Karpas-422 (cell line): ENCODE measurements around the gene OR10A2. TPM values are rescaled to one million over a fixed set of nuclear protein-coding genes. Genes with fewer than 3 reads are reported as not detected.
"Not testable (repeated sequence)": the region's sequence is repeated elsewhere in the genome, so short reads cannot be mapped to it uniquely, and the experiment has no call there.

Experiments used
- DNase-seq: peaks from one replicate; pipeline ENCODE4 v3.0.0-alpha.2; 2015
- H2AFZ ChIP-seq: fragments of 200-600 bp; sonication (generic); 2 replicates; pipeline ENCODE4 v1.6.1; 2014; ENCODE audit warnings: antibody characterized with exemption, low read length, mixed read lengths
- H3K27ac ChIP-seq: fragments of 200-600 bp; sonication (generic); 2 replicates; pipeline ENCODE4 v1.5.1; 2014; ENCODE audit warnings: mild to moderate bottlenecking, low read length, moderate library complexity
- H3K27me3 ChIP-seq: fragments of 200-600 bp; sonication (generic); 2 replicates; pipeline ENCODE4 v1.6.1; 2014; ENCODE audit warnings: low read length, mixed read lengths
- H3K36me3 ChIP-seq: fragments of 200-600 bp; sonication (generic); 2 replicates; pipeline ENCODE4 v1.6.1; 2014; ENCODE audit warnings: low read length, mixed read lengths; ENCODE audit not compliant: insufficient read depth
- H3K4me1 ChIP-seq: fragments of 200-600 bp; sonication (generic); 2 replicates; pipeline ENCODE4 v1.6.1; 2014; ENCODE audit warnings: mild to moderate bottlenecking, low read length, mixed read lengths
- H3K4me2 ChIP-seq: fragments of 200-600 bp; sonication (generic); 2 replicates; pipeline ENCODE4 v1.6.1; 2014; ENCODE audit warnings: low read length, low read depth, mild to moderate bottlenecking; ENCODE audit not compliant: poor library complexity, severe bottlenecking
- H3K4me3 ChIP-seq: fragments of 200-600 bp; sonication (generic); 2 replicates; pipeline ENCODE4 v1.5.1; 2014; ENCODE audit warnings: mild to moderate bottlenecking, antibody characterized with exemption, low read length, mixed read lengths
- H3K79me2 ChIP-seq: fragments of 200-600 bp; sonication (generic); 2 replicates; pipeline ENCODE4 v1.6.1; 2014; ENCODE audit warnings: mild to moderate bottlenecking, low read length, mixed read lengths
- H3K9ac ChIP-seq: fragments of 200-600 bp; sonication (generic); 2 replicates; pipeline ENCODE4 v1.6.0; 2014; ENCODE audit warnings: low read length
- H3K9me2 ChIP-seq: fragments of 200-600 bp; sonication (generic), shearing (Covaris generic); replicated peaks from 2 replicates; pipeline ENCODE4 v1.6.0; 2014; ENCODE audit warnings: mild to moderate bottlenecking, low read length, moderate library complexity; ENCODE audit not compliant: insufficient read depth
- H3K9me3 ChIP-seq: fragments of 300-700, 200-600 bp; sonication (generic); 2 replicates; pipeline ENCODE4 v1.6.1; 2014; ENCODE audit warnings: low read length, mixed read lengths
- H4K20me1 ChIP-seq: fragments of 200-600 bp; sonication (generic); 2 replicates; pipeline ENCODE4 v1.6.1; 2014; ENCODE audit warnings: mild to moderate bottlenecking, antibody characterized with exemption, low read length, low read depth; ENCODE audit not compliant: insufficient read depth
- total RNA-seq: library from RNA; depleted of rRNA; stranded (reverse); fragments of >200 nt; shearing (Covaris generic); gene quantifications from 2 replicates; pipeline ENCODE4 v1.2.3, GENCODE V29; 2014; ENCODE audit warnings: low replicate concordance

OR10A2 gene
- total RNA-seq, 1 experiment from 2014 or later, result not detected

- Histone ChIP-seq H3K4me2 (no peak overlapping the region), H3K9me3 (no peaks in the 10 kb centered on the region), H3K27me3 (no peaks in the 10 kb centered on the region), H2AFZ (no peak overlapping the region), H3K4me3 (no peak overlapping the region), H3K79me2 (no peaks in the 10 kb centered on the region), H4K20me1 (no peaks in the 10 kb centered on the region), H3K4me1 (no peaks in the 10 kb centered on the region), H3K36me3 (no peaks in the 10 kb centered on the region), H3K9ac (no peak overlapping the region), H3K9me2 (no peaks in the 10 kb centered on the region), H3K27ac (no peak overlapping the region)
- DNase-seq, result no peak
Observed at GRCh38 chr11:6856871-6857270, 6.0 kb upstream of the OR10A2 start.

- Histone ChIP-seq H3K27ac (no peak overlapping the region), H4K20me1 (no peaks in the 10 kb centered on the region), H3K4me1 (no peaks in the 10 kb centered on the region), H3K4me3 (no peak overlapping the region), H3K9me3 (no peaks in the 10 kb centered on the region), H3K27me3 (no peaks in the 10 kb centered on the region), H3K36me3 (no peaks in the 10 kb centered on the region), H3K79me2 (no peaks in the 10 kb centered on the region), H3K9me2 (no peaks in the 10 kb centered on the region), H3K4me2 (no peak overlapping the region), H3K9ac (no peak overlapping the region), H2AFZ (no peak overlapping the region)
- DNase-seq, result no peak
Observed at GRCh38 chr11:6864438-6864837, 1.6 kb downstream of the OR10A2 start.

- Histone ChIP-seq H3K27ac (no peak overlapping the region), H3K4me1 (no peaks in the 10 kb centered on the region; the same call in 1 of the 2 replicates), H3K27me3 (no peaks in the 10 kb centered on the region), H2AFZ (no peak overlapping the region), H3K79me2 (no peaks in the 10 kb centered on the region), H3K4me2 (no peak overlapping the region), H3K9me3 (no peaks in the 10 kb centered on the region), H3K9ac (no peak overlapping the region), H3K36me3 (no peaks in the 10 kb centered on the region), H3K4me3 (no peak overlapping the region), H3K9me2 (no peaks in the 10 kb centered on the region), H4K20me1 (no peaks in the 10 kb centered on the region)
- DNase-seq, result no peak
Observed at GRCh38 chr11:6871278-6871677, 8.4 kb downstream of the OR10A2 start.

DNA sequence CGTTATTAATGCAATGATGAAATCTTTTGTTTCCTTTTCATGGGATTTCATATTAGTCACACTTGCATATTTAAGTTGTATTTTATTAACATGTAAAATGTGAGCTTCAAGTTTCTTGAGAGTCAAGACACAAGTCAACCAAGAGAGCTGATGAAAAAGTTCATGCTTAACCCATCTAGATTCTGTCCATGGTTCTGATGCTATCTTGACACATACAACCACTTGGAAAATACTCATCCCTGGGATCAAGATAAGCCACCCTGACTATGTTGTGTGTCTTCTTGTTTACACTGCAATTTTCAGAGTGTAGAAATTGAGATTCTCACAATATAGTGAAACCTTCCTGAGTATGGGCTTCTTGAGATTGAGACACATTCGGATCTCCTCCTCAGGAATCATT is 12.9 kb downstream of the OR10A2 start:
- H3K27ac ChIP-seq, result no peak overlapping the region
- H3K36me3 ChIP-seq, result no peaks in the 10 kb centered on the region
- no peaks in the 10 kb centered on the region for H4K20me1 ChIP-seq
- H3K4me2 ChIP-seq, result no peak overlapping the region
- H3K4me1 ChIP-seq, result no peaks in the 10 kb centered on the region; the same call in 1 of the 2 replicates
- no peak overlapping the region for H3K4me3 ChIP-seq
- H3K79me2 ChIP-seq, result no peaks in the 10 kb centered on the region
- DNase-seq, result no peak
- no peaks in the 10 kb centered on the region for H3K27me3 ChIP-seq
- no peak overlapping the region for H3K9ac ChIP-seq
- no peaks in the 10 kb centered on the region for H3K9me3 ChIP-seq
- no peaks in the 10 kb centered on the region for H3K9me2 ChIP-seq
- no peak overlapping the region for H2AFZ ChIP-seq

DNA sequence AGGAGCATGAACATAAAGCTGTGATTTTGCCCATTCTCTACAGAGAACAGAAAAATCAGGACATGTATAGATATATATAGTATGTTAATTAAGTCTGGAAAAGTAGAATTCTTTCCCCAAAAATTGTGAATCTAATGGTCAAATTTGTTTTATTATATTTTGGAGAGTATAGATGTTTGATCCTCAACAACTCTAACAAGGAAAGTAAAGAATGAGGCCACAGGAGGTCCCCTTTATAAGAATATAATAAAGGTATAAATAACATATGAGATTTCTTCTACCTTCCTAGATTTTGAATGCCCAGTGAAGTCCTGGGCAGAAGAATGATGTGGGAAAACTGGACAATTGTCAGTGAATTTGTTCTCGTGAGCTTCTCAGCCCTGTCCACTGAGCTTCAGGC is 13.5 kb downstream of the OR10A2 start, which contains the start of gene OR10A4:
Gene OR10A4 (plus strand): TSS at position 301 of the 400 bp plus-strand sequence. CDS start 23 bp downstream, at position 324.
- Histone ChIP-seq H3K27me3 (no peaks in the 10 kb centered on the region), H3K79me2 (no peaks in the 10 kb centered on the region), H2AFZ (no peak within 1 kb of the TSS), H3K27ac (no peak within 1 kb of the TSS), H4K20me1 (no peaks in the 10 kb centered on the region), H3K4me1 (no peaks in the 10 kb centered on the region; the same call in 1 of the 2 replicates), H3K9me2 (no peaks in the 10 kb centered on the region), H3K4me2 (no peak within 1 kb of the TSS), H3K9ac (no peak within 1 kb of the TSS), H3K9me3 (no peaks in the 10 kb centered on the region), H3K4me3 (no peak within 1 kb of the TSS), H3K36me3 (no peaks in the 10 kb centered on the region)
- no peak for DNase-seq

- Histone ChIP-seq H3K27me3 (no peaks in the 10 kb centered on the region), H3K79me2 (no peaks in the 10 kb centered on the region), H3K36me3 (no peaks in the 10 kb centered on the region), H4K20me1 (no peaks in the 10 kb centered on the region), H3K9me2 (no peaks in the 10 kb centered on the region), H3K4me1 (no peaks in the 10 kb centered on the region; the same call in 1 of the 2 replicates), H3K9ac (no peak overlapping the region), H3K27ac (no peak overlapping the region), H3K9me3 (no peaks in the 10 kb centered on the region), H3K4me3 (no peak overlapping the region), H3K4me2 (no peak overlapping the region), H2AFZ (no peak overlapping the region)
- DNase-seq, result no peak
Observed at GRCh38 chr11:6876914-6877313, 14.1 kb downstream of the OR10A2 start.

DNA sequence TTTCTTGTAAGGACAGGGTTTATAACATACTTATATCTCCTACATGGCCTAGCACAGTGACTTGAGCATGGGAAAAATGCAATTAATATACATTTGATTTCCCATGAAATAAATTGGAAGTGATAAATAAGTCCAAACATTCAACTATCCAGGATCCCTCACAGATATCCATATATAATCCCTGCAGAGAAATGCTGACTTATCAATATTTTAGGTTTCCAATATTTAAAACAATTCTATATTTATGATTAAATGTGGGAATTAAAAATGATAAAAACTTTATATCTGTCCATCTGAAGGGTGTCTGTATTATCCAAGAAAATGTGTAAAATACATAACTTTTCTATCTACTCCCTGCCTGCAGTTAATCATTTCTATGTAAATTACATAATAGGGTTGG is 19.9 kb downstream of the OR10A2 start:
- no peak overlapping the region for H3K27ac ChIP-seq
- H3K36me3 ChIP-seq, result no peaks in the 10 kb centered on the region
- H3K9ac ChIP-seq, result no peak overlapping the region
- H3K9me2 ChIP-seq, result no peaks in the 10 kb centered on the region
- H2AFZ ChIP-seq, result no peak overlapping the region
- H3K4me2 ChIP-seq, result no peak overlapping the region
- DNase-seq, result no peak
- no peak overlapping the region for H3K4me3 ChIP-seq
- no peaks in the 10 kb centered on the region for H3K9me3 ChIP-seq
- H3K79me2 ChIP-seq, result no peaks in the 10 kb centered on the region
- no peaks in the 10 kb centered on the region for H3K27me3 ChIP-seq
- H4K20me1 ChIP-seq, result no peaks in the 10 kb centered on the region
- H3K4me1 ChIP-seq, result no peaks in the 10 kb centered on the region

GRCh38 chr11:6887711-6888110 is 24.9 kb downstream of the OR10A2 start:
- not testable (repeated sequence) for H2AFZ ChIP-seq, H3K4me3 ChIP-seq, H3K9me2 ChIP-seq, H3K36me3 ChIP-seq, H3K9ac ChIP-seq, H3K27me3 ChIP-seq, H3K27ac ChIP-seq, H3K4me2 ChIP-seq, H3K4me1 ChIP-seq, DNase-seq, H3K79me2 ChIP-seq, H4K20me1 ChIP-seq, H3K9me3 ChIP-seq

DNA sequence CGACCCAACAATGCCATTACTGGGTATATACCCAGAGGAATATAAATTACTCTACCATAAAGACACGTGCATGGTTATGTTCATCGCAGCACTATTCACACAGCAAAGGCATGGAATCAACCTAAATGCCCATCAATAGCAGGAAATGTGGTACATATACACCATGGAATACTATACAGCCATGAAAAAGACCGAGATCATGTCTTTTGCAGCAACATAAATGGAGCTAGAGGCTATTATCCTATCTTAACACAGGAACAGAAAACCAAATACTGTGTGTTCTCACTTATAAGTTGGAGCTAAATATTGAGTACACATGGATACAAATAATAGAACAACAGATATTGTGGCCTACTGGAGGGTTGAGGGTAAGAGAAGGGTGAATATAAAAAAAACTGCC is 26.0 kb downstream of the OR10A2 start:
- Histone ChIP-seq H3K4me1 (no peaks in the 10 kb centered on the region), H3K4me3 (no peak overlapping the region), H3K4me2 (no peak overlapping the region), H3K27ac (no peak overlapping the region), H3K36me3 (no peaks in the 10 kb centered on the region), H4K20me1 (no peaks in the 10 kb centered on the region), H3K27me3 (no peaks in the 10 kb centered on the region), H3K9me3 (no peaks in the 10 kb centered on the region), H3K79me2 (no peaks in the 10 kb centered on the region), H3K9me2 (no peaks in the 10 kb centered on the region), H2AFZ (no peak overlapping the region), H3K9ac (no peak overlapping the region)
- DNase-seq, result no peak
